Measurements from ENCODE around the gene ZBTB40.

ZBTB40 gene

DNA sequence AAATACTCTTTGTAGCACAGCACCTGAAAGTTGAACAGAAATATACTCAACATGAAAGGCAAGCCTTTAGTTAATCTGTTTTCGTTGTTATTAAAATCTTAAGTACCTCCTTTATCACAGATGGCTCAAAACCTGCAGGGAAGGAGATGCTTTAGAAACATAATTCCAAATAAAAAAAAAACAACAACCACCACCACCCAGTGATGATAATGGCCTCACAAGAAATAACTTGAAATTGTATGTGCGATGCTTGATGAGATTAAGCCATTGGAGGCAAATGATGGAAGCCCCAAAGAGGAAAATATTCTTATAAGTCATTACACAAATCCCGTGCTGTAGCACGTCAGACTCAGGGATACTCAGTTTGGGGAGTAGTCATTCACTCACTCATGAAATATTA lies 24.9 kb upstream of the ZBTB40 start:
- DNase-seq (ENCODE audit: low spot score) = no peak

DNA sequence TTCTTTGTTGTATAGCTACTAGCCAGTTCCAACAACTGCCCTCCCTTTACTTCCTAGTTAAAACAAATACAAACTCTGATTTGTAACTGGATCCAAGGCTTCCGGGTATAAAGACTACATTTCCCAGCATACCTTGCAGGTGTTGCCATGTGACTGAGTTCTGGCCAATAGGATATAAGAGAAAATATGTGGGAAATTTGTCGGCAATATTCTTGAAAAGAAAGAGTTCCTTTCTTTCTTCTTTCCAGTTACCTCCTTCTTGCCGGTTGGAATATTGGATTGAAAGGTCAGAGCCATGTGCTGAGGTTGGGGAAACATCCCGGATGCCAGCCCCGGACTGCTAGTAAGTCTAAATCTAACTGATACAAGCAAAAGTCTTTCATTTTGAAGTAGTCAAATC lies 23.0 kb upstream of the ZBTB40 start:
- DNase-seq (ENCODE audit: low spot score) = peak; percentile 68

DNA sequence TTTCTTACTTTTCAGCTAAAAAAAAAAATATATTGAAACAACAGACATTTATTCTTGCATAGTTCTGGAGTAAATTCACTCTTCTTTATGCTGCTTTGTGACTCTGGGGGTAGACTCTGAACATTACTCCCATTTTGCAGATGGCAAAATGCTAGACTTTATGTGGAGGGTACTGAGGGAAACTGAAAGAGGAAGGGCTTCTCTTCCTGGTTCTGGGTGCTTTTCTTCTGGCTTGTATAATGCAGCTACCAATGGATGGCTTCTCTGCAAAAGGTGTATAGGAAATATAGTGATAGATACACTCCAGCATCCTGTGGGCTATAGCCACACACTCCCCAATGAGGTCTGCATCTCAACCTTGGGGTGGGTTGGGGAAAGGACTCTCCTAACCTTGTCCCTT lies 19.7 kb upstream of the ZBTB40 start:
- DNase-seq (ENCODE audit: low spot score) = no peak

DNA sequence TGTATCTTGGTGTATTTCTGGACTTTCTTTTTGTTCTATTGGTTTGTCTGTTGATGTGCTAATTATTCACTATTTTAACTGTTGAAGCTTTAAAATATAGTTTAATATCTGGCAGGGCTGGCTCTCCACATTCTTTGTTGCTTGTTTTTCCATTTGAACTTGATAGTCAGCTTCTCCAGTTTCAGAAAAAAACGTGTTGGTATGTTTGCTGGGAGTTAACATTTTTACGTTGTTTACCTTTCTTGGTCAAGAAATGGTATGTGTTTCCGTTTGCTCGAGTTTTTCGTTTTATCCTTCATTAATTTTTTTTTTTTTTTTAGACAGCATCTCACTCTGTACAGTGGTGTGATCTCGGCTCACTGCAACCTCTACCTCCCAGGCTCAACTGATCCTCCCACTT lies 16.9 kb upstream of the ZBTB40 start:
- no peak for DNase-seq (ENCODE audit: low spot score)

DNA sequence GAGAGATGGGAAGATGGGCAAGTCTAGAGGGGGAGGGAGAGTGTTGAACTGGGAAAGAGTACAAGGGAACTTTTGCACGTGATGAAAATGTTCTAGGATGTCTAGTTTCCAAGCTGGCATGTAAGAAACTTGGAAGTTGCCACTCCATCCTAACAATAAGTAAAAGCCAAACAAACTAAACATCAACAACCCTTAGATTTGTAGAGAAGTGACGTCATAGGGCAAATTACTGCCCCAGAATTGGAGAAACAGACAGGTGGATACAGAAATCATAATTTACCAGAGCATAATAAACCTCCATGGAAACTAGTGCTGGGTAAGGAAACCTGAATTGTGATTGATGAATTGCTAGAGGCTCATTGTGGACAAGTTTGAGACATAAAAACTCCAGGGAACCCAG lies 14.7 kb upstream of the ZBTB40 start:
- DNase-seq (ENCODE audit: low spot score) = no peak

DNA sequence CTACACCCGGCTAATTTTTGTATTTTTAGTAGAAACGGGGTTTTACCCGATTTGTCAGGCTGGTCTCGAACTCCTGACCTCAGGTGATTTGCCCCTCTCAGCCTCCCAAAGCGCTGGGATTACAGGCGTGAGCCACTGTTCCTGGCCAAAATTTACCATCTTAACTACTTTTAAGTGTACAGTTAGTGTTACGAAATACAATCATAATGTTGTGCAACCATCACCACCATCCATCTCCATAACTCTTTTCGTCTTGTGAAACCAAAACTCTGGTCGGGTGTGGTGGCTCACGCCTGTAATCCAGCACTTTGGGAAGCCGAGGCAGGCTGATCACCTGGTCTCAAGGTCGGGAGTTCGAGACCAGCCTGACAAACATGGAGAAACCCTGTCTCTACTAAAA lies 14.1 kb upstream of the ZBTB40 start:
- no peak for DNase-seq (ENCODE audit: low spot score)

DNA sequence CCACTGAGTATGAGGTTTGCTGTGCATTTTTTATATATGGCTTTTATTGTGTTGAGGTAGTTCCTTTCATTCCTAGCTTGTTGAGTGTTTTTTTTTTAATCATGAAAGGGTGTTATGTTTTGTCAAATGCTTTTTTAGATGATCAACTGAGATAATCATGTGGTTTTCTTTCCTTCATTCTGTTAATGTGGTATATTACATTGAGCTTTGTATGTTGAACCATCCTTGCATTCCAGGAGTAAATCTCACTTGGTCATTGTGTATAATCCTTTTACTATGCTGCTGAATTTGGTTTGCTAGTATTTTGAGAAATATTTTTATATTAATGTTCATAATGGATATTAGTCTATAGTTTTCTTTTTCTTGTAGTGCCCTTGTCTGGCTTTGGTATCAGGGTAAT lies 11.1 kb upstream of the ZBTB40 start:
- no peak for DNase-seq (ENCODE audit: low spot score)

DNA sequence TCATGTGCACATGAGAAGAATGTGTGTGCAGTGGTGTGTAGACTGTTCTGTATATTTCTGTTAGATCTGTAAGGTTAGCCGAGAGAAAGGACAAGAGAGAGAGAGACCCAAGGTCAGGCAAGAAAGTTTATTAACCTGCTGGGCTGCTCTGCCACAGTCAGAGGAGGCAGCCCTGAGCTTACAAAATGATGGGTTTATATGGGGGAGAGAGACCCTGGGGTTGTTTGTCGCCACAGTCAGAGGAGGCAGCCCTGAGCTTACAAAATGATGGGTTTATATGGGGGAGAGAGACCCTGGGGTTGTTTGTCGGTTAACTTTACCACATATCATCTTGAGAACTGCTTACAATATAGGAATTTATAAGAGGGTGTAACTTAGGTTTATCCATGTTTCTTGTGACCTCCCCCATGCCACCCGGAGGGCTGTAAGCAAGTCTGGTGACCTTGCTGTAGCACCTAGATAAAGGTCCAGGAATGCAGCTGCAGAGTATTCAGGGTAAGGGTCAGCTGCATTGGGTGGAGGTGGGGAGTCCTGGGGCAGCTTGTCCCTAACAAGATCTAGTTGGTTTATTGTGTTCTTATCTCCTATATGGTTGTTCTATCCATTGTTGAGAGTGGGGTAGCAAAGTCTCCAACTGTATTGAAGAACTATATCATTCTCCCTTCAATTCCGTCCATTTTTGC lies 9.3 kb upstream of the ZBTB40 start:
- DNase-seq (ENCODE audit: low spot score) = no peak

DNA sequence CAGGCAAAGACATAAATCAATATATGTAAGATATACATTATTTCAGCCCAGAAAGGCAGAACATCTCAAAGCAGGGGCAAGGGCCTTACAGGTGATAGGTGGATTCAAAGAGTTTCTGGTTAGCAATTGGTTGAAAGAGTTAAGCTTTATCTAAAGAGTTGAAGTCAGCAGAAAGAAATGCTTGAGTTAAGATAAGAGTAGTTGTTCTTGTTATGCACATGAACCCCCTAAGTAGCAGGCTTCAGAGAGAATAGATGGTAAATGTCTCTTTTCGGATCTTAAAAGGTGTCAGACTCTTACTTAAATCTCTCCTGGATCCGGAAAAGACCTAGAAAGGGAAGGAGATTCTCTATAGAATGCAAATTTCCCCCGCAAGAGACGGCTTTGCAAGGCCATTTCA lies 8.3 kb upstream of the ZBTB40 start:
- no peak for DNase-seq (ENCODE audit: low spot score)

DNA sequence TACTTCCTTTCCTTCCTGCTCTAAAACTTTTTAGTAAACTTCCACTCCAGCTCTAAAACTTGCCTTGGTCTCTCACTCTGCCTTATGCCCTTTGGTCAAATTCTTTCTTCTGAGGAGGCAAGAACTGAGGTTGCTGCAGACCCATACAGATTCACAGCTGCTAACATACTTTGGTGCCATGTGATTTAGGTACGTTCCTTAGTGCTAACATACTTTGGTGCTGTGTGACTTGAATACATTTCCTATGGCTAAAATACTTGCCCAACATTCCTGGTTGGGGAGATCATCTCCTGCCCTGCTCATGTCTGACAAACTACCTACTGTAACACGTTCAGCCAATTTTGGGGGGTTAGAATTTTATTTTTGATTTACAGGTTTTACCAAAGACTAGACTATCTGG lies 6.8 kb upstream of the ZBTB40 start:
- no peak for DNase-seq (ENCODE audit: low spot score)

DNA sequence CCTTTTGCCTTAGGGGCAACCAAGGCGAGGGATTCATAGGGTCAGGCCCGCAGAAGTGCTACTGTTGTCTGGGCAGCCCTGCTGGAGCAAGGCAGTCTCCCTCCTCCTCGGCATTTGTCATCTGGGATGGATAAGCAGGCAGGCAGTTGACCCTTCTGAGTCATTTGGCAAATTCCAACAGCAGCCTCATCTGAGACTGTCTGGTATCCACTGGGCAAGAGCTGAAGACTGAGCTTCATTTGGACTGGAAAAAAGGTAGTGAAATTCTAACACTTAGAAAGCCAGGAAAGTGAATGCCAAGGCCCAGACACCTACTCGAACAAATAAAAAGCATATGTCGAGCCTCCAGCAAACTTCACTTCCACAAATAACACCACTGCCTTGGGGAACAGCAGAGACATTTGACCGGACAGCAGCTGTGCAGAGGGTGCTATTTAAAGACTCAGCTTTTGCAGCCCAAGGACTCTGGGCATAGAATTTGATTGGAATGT lies 4.0 kb upstream of the ZBTB40 start:
- no peak for DNase-seq (ENCODE audit: low spot score)

DNA sequence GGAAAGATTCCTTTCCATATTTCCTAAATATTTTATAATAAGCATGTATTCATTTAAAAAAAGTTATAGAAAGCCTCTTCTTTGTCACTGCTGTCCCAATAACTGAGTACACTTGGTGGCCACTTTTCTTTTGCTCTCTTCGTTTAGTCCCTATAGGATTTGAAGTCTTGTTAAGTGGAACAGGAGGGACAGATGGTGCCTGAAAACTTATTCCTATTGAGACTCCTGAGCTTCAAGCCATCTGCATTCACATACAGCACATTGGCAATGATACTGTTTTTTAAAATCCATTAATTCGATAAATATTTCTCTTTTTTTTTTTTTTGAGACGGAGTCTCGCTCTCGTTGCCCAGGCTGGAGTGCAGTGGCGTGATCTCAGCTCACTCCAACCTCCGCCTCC lies 2.0 kb upstream of the ZBTB40 start:
- DNase-seq (ENCODE audit: low spot score) = no peak

DNA sequence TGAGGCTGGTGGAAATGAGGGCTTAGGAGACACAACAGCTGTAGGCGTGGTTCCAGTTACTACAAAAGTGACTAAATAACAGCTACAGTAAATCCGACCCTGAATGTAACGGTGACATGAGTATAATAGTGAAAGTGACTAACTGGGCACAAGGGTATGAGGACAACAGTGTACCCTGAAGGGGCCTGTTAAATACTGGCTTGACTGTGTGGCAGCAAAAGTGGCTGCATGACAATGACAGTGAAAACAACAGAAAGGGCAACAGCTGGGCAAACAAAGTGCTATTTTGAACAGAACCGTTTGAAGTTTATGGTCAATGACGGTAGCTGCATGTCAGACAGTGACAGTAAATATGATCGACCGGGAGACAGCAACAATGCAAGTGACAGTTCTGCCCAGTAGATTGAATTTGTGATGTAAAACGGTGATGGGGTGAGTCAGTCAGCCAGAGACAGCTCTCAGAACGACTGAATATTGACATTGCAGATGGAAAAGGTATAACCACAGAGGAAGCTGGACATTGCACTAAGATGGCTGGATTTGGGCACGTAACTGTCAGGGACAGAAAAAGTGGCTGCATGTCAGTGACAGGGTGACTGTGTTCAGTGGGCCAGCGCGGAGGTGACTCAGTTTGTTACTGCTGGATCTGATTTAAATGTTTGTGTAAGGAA lies 1.2 kb upstream of the ZBTB40 start:
- no peak for DNase-seq (ENCODE audit: low spot score)

DNA sequence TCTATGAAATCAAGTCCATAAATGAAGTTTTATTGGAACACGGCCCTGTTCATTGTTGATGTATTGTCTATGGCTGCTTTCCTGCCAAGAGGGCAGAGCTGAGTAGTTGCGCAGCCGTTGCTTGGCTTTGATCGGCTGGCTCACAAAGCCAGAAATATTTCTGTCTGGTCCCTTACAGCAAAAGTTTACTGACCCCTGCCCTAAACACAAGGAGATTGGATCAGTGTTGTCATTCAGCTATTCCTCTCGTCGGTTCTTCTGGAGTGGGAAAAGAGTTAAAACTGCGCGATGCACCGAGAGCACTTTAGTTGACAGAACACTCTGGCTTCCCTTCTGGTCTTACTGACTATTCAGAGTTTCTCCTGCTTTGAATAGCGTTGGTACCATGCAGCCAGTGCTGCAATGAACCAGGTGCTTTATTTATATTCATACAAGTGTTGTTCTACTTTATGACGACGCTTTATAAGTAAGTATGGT lies 868 bp downstream of the ZBTB40 start:
- no peak for DNase-seq (ENCODE audit: low spot score)

DNA sequence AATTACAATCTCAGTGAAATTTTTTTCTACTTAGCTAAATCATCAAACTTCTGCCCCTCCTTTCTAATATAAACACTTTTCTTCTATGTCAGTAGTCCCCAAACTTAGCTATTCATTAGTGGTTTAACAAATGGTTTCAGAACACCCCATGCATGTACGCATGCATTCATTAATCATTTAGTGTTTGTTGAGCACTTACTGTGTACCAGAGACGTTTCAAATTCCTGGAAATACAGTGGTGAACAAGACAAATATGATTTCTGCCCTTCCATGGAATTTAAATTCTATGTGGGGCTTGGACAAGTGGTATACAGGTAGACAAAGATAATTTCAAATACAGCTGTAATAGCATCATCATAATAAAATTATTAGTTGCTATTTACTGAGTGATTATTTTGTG lies 1.5 kb downstream of the ZBTB40 start:
- DNase-seq (ENCODE audit: low spot score) = no peak

DNA sequence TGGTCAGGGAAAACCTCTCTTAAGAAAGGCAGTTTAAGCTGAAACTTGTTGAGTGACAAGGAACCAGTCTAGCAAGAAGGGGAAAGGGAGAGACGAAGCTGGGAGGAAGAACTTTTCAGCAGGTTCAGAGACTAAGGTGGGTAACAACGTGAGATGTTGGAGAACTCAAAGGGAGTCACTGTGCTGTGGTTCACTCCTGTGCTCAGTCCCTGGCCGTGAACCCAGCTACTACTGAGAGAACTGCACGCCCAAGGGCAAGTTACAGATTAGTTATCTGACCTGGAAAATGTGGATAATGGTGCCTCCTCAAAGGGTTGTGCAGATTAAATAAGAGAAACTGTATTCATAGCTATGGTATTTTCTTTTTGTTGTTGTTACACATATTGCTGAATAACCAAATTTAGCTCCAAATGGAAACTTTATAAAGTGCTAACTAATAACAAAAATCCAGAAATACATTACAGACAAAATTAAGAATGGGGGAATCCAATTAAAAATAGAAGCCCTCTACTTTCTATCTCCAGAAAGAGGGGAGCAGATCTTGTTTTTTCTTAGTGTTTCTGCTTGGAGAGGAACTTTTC lies 2.9 kb downstream of the ZBTB40 start:
- no peak for DNase-seq (ENCODE audit: low spot score)

DNA sequence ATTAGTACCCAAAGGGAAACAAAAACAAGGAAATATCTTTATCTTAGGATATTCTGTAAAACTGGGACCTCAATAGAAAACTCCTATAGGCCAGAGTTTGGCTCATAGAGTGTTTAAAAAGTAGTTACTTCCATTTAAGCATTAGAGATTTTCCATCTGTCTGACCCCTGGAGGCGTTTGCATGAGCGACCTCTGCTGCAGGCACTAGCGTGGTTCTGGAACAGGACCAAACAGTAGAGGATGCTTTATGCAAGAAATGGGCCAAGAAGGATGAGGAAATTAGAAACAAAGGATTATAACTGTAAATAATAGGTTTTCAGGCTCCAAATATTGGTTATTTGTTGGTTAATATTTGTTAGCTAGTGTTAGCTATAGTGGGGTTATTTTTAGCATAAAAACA lies 5.7 kb downstream of the ZBTB40 start:
- DNase-seq (ENCODE audit: low spot score) = no peak

DNA sequence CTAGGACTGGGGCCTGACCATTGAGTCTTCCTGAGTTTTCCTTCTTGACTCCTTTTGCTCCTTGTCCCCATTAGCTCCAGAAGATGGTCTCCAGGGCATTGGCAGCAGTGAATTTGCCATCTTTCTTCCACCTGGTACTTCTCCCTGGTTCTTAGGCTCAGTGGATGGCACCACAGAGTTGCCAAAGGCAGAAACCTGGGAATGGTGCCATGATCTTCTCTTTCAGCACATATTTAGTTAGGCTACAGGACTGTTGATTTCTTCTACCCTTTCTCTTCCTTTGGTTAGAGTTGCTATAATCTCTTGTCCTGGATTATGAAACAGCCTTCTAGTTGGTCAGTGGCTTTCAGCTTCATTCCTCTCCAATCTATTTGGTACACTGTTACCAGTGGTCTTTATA lies 6.2 kb downstream of the ZBTB40 start:
- no peak for DNase-seq (ENCODE audit: low spot score)

DNA sequence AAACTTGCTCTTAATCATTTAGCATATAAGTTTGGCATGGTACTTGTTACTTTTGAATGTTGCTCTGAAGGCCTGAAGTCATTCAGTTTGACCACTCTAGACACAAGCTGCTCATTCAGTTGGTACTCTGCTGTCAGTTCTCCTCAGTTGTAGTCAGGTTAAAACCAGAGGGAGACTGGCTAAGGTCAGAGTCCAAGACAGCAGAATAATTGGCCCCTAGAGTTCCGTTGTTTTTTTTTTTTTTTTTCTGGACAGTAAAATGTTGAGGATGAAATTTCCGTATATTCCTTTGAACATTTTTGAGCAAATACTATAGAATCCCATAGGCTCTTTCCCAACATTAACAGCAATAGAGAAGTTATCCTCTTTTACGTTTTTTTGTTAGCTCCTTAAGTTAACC lies 9.4 kb downstream of the ZBTB40 start:
- DNase-seq (ENCODE audit: low spot score) = no peak

DNA sequence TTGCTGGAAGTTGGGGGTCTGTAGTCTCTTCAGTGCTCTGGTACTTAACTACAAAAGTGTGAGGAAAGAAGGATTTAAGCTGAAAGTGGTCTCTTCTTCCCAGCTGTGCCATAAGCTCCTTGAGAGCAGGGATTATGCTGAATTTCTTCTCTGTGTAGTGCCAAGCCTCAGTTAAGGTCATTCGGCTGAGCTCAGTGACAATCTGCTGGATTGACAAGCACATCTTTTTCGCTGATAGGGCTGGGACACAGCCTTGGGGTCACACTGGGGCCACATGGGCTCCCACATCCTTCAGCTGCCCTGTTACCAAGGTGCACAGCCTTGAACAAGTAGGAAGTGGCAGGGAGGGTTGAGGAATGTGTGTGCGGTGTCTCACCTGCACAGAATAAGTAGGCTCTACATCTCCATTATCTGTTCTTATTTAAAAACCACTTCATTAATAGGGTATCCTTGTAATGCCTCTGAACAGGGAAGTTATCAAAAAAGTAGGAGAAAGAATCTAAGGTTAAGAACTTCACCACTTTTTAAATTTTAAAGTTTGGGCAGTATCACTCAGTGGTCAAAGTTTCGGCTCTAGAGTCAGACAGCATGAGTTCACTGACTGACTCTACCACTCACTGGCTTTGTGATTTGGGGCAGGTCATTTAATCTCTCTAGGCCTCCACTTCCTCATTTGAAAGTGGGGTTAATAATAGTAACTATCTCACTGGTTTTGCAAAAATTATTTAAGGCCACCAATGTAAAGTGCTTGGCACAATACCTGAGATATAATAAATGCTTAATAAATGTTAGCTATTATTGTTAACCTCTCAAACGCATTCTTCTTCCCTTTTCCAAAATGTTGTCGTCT lies 10.3 kb downstream of the ZBTB40 start:
- no peak for DNase-seq (ENCODE audit: low spot score)

DNA sequence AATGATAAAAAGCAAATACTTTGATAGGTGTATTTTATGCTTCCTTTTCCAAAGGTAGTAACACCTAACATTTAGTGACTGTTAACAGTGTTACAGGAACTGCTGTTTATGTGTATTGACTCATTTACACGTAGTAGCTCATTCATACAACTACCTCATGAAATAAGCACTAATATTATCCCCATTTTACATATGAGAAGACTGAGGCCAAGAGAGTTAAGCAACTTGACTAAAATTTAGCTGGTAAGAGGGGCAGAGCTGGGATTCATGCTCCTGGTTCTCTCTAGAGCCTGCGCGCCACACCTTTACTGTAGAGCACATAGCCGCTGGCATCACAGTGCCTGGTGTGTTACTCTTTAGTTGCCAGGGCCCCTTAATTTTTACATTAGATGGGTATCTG lies 11.3 kb downstream of the ZBTB40 start:
- DNase-seq (ENCODE audit: low spot score) = no peak

DNA sequence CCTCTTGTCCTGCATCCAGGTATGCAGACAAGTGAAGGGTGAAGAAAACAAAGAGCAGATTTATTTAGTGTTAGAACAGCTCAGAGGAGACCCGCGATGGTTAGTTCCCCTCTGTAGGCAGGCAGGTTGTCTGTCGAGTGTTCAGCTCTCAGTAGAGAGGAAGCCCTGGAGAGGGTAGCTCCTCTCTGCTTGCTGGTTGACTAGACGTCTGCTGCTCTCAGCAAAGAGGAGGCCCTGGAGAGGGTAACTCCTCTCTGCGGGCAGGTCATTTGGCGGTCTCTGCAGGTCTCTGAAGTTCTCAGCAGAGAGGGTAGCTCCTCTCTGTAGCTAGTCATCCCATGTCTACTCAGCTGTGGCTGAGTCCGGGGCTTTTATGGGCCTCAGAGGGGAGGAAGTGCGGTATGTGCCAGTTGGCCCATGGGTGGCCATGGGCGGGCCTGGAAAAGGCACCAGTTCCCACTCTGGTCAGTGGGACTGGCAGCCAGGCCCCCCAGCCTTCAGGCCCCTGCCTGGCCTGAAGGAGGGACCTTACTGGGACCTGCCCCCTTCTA lies 13.4 kb downstream of the ZBTB40 start:
- DNase-seq (ENCODE audit: low spot score) = no peak
